Measurements from ENCODE around the gene CHSY3. TPM values are rescaled to one million over a fixed set of nuclear protein-coding genes. Genes with fewer than 3 reads are reported as not detected.
A peak's percentile ranks its signal among the peaks of the same experiment; 100 is the strongest.

CHSY3 gene
- total RNA-seq, 2 donors from 2014 or later: 1.2 to 2.0 TPM

- Histone ChIP-seq H3K4me1 (ENCODE audit: control insufficient read depth, insufficient read depth, low read length) (no peaks in the 10 kb centered on the region), H3K27ac (ENCODE audit: low read depth, low read length) (no peak overlapping the region), H3K9ac (ENCODE audit: extremely low read depth, low read length, poor library complexity, severe bottlenecking) (no peak overlapping the region), H3K4me3 (ENCODE audit: low read length) (no peak overlapping the region), H3K36me3 (ENCODE audit: control insufficient read depth, insufficient read depth, low read length) (no peaks in the 10 kb centered on the region), H3K9me3 (ENCODE audit: control insufficient read depth, low read length) (no peaks in the 10 kb centered on the region), H3K27me3 (ENCODE audit: control insufficient read depth, insufficient read depth, low read length, poor library complexity, severe bottlenecking) (no peaks in the 10 kb centered on the region)
- peaks cover 5% of the 10 kb centered on the region for H3K4me1 Mint-ChIP-seq
- H3K27ac Mint-ChIP-seq: no peak overlapping the region
- no peak for DNase-seq
- peak; percentile 20 for TF ChIP-seq CTCF (conservative IDR thresholded peaks at IDR 0.05)
- WGBS, 2 experiments (ENCODE audit: insufficient coverage in 1 of 2, insufficient read length in 1 of 2): 93% methylated on average over 1 of the region's 3 CpGs; no CpG with 5 or more reads in 1 of the 2 experiments
- H3K4me3 Mint-ChIP-seq: no peak overlapping the region
- H3K9me3 Mint-ChIP-seq: no peaks in the 10 kb centered on the region
- no peaks in the 10 kb centered on the region for H3K36me3 Mint-ChIP-seq (ENCODE audit: low read depth)
- H3K27me3 Mint-ChIP-seq (ENCODE audit: insufficient read depth): no peaks in the 10 kb centered on the region
Observed at GRCh38 chr5:130063603-130064002, 159.3 kb downstream of the CHSY3 start.

GRCh38 chr5:130064484-130064883 is 160.2 kb downstream of the CHSY3 start:
- Histone ChIP-seq H3K9ac (ENCODE audit: extremely low read depth, low read length, poor library complexity, severe bottlenecking) (no peak overlapping the region), H3K27ac (ENCODE audit: low read depth, low read length) (no peak overlapping the region), H3K36me3 (ENCODE audit: control insufficient read depth, insufficient read depth, low read length) (no peaks in the 10 kb centered on the region), H3K9me3 (ENCODE audit: control insufficient read depth, low read length) (no peaks in the 10 kb centered on the region), H3K27me3 (ENCODE audit: control insufficient read depth, insufficient read depth, low read length, poor library complexity, severe bottlenecking) (no peaks in the 10 kb centered on the region), H3K4me3 (ENCODE audit: low read length) (no peak overlapping the region), H3K4me1 (ENCODE audit: control insufficient read depth, insufficient read depth, low read length) (no peaks in the 10 kb centered on the region)
- Mint-ChIP-seq H3K9me3 (no peaks in the 10 kb centered on the region), H3K27me3 (ENCODE audit: insufficient read depth) (no peaks in the 10 kb centered on the region), H3K36me3 (ENCODE audit: low read depth) (no peaks in the 10 kb centered on the region), H3K4me1 (peaks cover 5% of the 10 kb centered on the region), H3K4me3 (no peak overlapping the region), H3K27ac (no peak overlapping the region)
- no peak for TF ChIP-seq CTCF (conservative IDR thresholded peaks at IDR 0.05)
- DNase-seq: no peak
- 83 to 95% methylated on average over 3 of the region's 3 CpGs for WGBS, 2 experiments (ENCODE audit: insufficient coverage in 1 of 2, insufficient read length in 1 of 2)

- no peak for TF ChIP-seq CTCF (conservative IDR thresholded peaks at IDR 0.05)
- H3K27ac Mint-ChIP-seq: no peak overlapping the region
- H3K4me3 Mint-ChIP-seq: no peak overlapping the region
- H3K4me1 Mint-ChIP-seq: peaks cover 3% of the 10 kb centered on the region
- Histone ChIP-seq H3K27me3 (ENCODE audit: control insufficient read depth, insufficient read depth, low read length, poor library complexity, severe bottlenecking) (no peaks in the 10 kb centered on the region), H3K4me1 (ENCODE audit: control insufficient read depth, insufficient read depth, low read length) (no peaks in the 10 kb centered on the region), H3K9ac (ENCODE audit: extremely low read depth, low read length, poor library complexity, severe bottlenecking) (no peak overlapping the region), H3K36me3 (ENCODE audit: control insufficient read depth, insufficient read depth, low read length) (no peaks in the 10 kb centered on the region), H3K27ac (ENCODE audit: low read depth, low read length) (no peak overlapping the region), H3K9me3 (ENCODE audit: control insufficient read depth, low read length) (no peaks in the 10 kb centered on the region), H3K4me3 (ENCODE audit: low read length) (no peak overlapping the region)
- H3K9me3 Mint-ChIP-seq: no peaks in the 10 kb centered on the region
- no peaks in the 10 kb centered on the region for H3K27me3 Mint-ChIP-seq (ENCODE audit: insufficient read depth)
- DNase-seq: no peak
- no peaks in the 10 kb centered on the region for H3K36me3 Mint-ChIP-seq (ENCODE audit: low read depth)
- 84 to 100% methylated on average over 2 of the region's 2 CpGs for WGBS, 2 experiments (ENCODE audit: insufficient coverage in 1 of 2, insufficient read length in 1 of 2)
Observed at GRCh38 chr5:130065617-130066016, 161.4 kb downstream of the CHSY3 start.

Measured in endodermal cell (in vitro differentiated cells).